Testis (tissue), 3 donors: Measurements from ENCODE around the gene NCF2. TPM values are rescaled to one million over a fixed set of nuclear protein-coding genes. Genes with fewer than 3 reads are reported as not detected.

ENCODE experiments used
- DNase-seq: peaks from one replicate; pipeline ENCODE4 v3.0.0-alpha.2; 2019
- H3K27ac ChIP-seq, 2 donors: fragments of 200-600 bp; sonication (generic); one replicate each; pipeline ENCODE4 v1.5.1; 2019
- H3K27me3 ChIP-seq: fragments of 200-600 bp; sonication (generic); one replicate; pipeline ENCODE4 v1.5.1; 2019
- H3K36me3 ChIP-seq: fragments of 200-600 bp; sonication (generic); one replicate; pipeline ENCODE4 v1.5.1; 2017; ENCODE audit warnings: low read depth; ENCODE audit errors: missing control alignments
- H3K4me1 ChIP-seq: fragments of 200-600 bp; sonication (generic); one replicate; pipeline ENCODE4 v1.5.1; 2019
- H3K4me3 ChIP-seq, 2 donors: fragments of 200-600 bp; sonication (generic); one replicate each; pipeline ENCODE4 v1.5.1; 2017 to 2019
- H3K9me3 ChIP-seq: fragments of 200-600 bp; sonication (generic); one replicate; pipeline ENCODE4 v1.5.1; 2017
- POLR2A ChIP-seq: fragments of 450-650 bp; IDR thresholded peaks from one replicate; pipeline ENCODE4 v1.6.1; 2017; ENCODE audit warnings: antibody characterized with exemption, mild to moderate bottlenecking, moderate library complexity
- whole genome bisulfite sequencing, 2 donors: methylation state at CpG; one replicate each; pipeline ENCODE4 v1.1.5; 2018; 5-methylcytosine and 5-hydroxymethylcytosine counted together
- intact Hi-C: fragments of 100-400 bp; cut with DNase I; formaldehyde crosslinking; loops from one replicate; pipeline ENCODE4 v1.15.1; 2023; ENCODE audit warnings: low total_unique reads
- polyA plus RNA-seq: library from polyadenylated mRNA; stranded (reverse); fragments of 350-450 nt; fragmentation: Illumina TruSeq; extraction: RNeasy Lipid Tissue Mini Kit (QIAGEN cat#74804); gene quantifications from one replicate; pipeline ENCODE4 v1.2.3, GENCODE V29; 2014; ENCODE audit warnings: low read depth, low replicate concordance; ENCODE audit not compliant: insufficient read depth
- total RNA-seq, 2 donors: library from RNA; depleted of rRNA; stranded (reverse); fragments of >200 nt; gene quantifications; one replicate each; pipeline ENCODE4 v1.2.3, GENCODE V29; 2016
- TF ChIP-seq, protein P1 (sequence below), 3 experiments: fragments of 450-650 bp in 2 of 3; fragments of 200-600 bp in 1 of 3; sonication (generic) in 1 of 3; IDR thresholded peaks; one replicate each; pipeline ENCODE4 v1.5.1; 2016 to 2019; ENCODE audit warnings: antibody characterized with exemption in 3 of 3, mild to moderate bottlenecking in 2 of 3, moderate library complexity in 1 of 3

The NCF2 gene
- total and polyA plus RNA-seq, 3 donors from 2014 or later = 1.3 to 7.8 (median 3.7) TPM

GRCh38 chr1:183568176-183569021 lies 21.9 kb downstream of the NCF2 start:
- DNase-seq = peak; percentile 25
- no peak overlapping the region for H3K27ac ChIP-seq
- TF ChIP-seq, protein P1, sequence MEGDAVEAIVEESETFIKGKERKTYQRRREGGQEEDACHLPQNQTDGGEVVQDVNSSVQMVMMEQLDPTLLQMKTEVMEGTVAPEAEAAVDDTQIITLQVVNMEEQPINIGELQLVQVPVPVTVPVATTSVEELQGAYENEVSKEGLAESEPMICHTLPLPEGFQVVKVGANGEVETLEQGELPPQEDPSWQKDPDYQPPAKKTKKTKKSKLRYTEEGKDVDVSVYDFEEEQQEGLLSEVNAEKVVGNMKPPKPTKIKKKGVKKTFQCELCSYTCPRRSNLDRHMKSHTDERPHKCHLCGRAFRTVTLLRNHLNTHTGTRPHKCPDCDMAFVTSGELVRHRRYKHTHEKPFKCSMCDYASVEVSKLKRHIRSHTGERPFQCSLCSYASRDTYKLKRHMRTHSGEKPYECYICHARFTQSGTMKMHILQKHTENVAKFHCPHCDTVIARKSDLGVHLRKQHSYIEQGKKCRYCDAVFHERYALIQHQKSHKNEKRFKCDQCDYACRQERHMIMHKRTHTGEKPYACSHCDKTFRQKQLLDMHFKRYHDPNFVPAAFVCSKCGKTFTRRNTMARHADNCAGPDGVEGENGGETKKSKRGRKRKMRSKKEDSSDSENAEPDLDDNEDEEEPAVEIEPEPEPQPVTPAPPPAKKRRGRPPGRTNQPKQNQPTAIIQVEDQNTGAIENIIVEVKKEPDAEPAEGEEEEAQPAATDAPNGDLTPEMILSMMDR (IDR thresholded peaks at IDR 0.05) = no peak
- TF ChIP-seq POLR2A = no peak
- H3K36me3 ChIP-seq = no peaks in the 10 kb centered on the region
- no peaks in the 10 kb centered on the region for H3K4me1 ChIP-seq
- intact Hi-C loops = no loop called here
- H3K9me3 ChIP-seq = no peaks in the 10 kb centered on the region
- H3K27me3 ChIP-seq = no peaks in the 10 kb centered on the region
- 81 to 92% methylated on average over 12 of the region's 12 CpGs for WGBS, 2 donors
- no peak overlapping the region for H3K4me3 ChIP-seq

- Histone ChIP-seq H3K36me3 (no peaks in the 10 kb centered on the region), H3K9me3 (no peaks in the 10 kb centered on the region), H3K27ac (no peak overlapping the region), H3K27me3 (no peaks in the 10 kb centered on the region), H3K4me3 (no peak overlapping the region), H3K4me1 (no peaks in the 10 kb centered on the region)
- no peak for DNase-seq
- TF ChIP-seq POLR2A = no peak
- TF ChIP-seq, protein P1 (IDR thresholded peaks at IDR 0.05) = no peak
- 77 to 83% methylated on average over 5 of the region's 5 CpGs for WGBS, 2 donors
- intact Hi-C loops = no loop called here
Measured at GRCh38 chr1:183567584-183567983, 22.7 kb downstream of the NCF2 start.

DNA sequence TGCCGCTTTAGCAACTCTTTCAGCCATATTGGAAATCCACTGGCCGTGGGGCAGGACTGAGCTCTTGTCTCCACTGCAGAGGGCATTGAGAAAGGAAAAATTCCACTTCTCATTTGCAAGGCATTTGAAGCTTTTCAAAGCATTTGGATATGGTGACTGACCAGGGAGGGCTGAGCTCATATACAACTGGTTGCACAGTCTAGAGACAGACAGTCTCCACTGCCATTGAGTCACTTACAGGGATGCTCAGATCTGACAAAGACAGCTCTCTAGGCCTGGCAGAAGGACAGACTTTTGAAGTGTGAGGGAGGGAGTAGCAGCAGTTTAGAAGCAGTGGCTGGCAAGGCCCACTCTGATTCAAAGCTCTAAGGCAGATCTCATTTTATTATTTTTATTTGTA lies 24.2 kb downstream of the NCF2 start:
- no peak for DNase-seq
- TF ChIP-seq, protein P1 (IDR thresholded peaks at IDR 0.05) = no peak
- no peak for TF ChIP-seq POLR2A
- H3K27me3 ChIP-seq = no peaks in the 10 kb centered on the region
- H3K27ac ChIP-seq = no peak overlapping the region
- no peaks in the 10 kb centered on the region for H3K36me3 ChIP-seq
- intact Hi-C loops = no loop called here
- H3K4me3 ChIP-seq = no peak overlapping the region
- no peaks in the 10 kb centered on the region for H3K9me3 ChIP-seq
- WGBS, 2 donors = 92 to 100% methylated on average over 2 of the region's 2 CpGs
- no peaks in the 10 kb centered on the region for H3K4me1 ChIP-seq

DNA sequence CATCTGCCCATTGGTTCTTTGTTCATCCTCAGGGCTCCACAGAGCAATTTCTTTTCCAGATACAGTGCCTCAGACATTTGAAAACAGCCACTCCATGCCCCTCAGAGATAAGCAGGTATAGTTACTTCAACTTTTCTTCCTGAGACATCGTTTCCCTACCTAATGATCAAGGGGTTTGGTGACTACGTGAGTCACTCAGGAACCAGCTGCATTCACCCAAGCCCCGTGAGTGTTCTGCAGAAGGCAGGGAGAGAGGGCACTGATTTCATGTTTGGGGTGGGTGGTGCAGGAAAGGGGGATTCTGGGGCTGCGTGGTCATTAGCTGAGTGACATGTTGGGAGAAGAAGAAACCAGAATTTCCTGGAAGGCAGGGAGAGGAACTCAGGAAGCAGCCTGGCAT lies 25.0 kb downstream of the NCF2 start:
- no peak for DNase-seq
- Histone ChIP-seq H3K4me3 (no peak overlapping the region), H3K27me3 (no peaks in the 10 kb centered on the region), H3K27ac (no peak overlapping the region), H3K4me1 (no peaks in the 10 kb centered on the region), H3K9me3 (no peaks in the 10 kb centered on the region), H3K36me3 (no peaks in the 10 kb centered on the region)
- intact Hi-C loops = no loop called here
- WGBS, 2 donors = 68 to 73% methylated on average over 4 of the region's 4 CpGs
- TF ChIP-seq, protein P1 (IDR thresholded peaks at IDR 0.05) = no peak
- TF ChIP-seq POLR2A = no peak

- no peaks in the 10 kb centered on the region for H3K9me3 ChIP-seq
- intact Hi-C loops = no loop called here
- WGBS, 2 donors = 92 to 94% methylated on average over 2 of the region's 2 CpGs
- DNase-seq = no peak
- no peaks in the 10 kb centered on the region for H3K27me3 ChIP-seq
- no peak overlapping the region for H3K4me3 ChIP-seq
- TF ChIP-seq, protein P1 (IDR thresholded peaks at IDR 0.05) = no peak
- no peak for TF ChIP-seq POLR2A
- no peaks in the 10 kb centered on the region for H3K36me3 ChIP-seq
- no peaks in the 10 kb centered on the region for H3K4me1 ChIP-seq
- H3K27ac ChIP-seq = no peak overlapping the region
Measured at GRCh38 chr1:183562701-183563100, 27.6 kb downstream of the NCF2 start.
